ENCODE data around the gene RALGPS1.

Gene RALGPS1

DNA sequence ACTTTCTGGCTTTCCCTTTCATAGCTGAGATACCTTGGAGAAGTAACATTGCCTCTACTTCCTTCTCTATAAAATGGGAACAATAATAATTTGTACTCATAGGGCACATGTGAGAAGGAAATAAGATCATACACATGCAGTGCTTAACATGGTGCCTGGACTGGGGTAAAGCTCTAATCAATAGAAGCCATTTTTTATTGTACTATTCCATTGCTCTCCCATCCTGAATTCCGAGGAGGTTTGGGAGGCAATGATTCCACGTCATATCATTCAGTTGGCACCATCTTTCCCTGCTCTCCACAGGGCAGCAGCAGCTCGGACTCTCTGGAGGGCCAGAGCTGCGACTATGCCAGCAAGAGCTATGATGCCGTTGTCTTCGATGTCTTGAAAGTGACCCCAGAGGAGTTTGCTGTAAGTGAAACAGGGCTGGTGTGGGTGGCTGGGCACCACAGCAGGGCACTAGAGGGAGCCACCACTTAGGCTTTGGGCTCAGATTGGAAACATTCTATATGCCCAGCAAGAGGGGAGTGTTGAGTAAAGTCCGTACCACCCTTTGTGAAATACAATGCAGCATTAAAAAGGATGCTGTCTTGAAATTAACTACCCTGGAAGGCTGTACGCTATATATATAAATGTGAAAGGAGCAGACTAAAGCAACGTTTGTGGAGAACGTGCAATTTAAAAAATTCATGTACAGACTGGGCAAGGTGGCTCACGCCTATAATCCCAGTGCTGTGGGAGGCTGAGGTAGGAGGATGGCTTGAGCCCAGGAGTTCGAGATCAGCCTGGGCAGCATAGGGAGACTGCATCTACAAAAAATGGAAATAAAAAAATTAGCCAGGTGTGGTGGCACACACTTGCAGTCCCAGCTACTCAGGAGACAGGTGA lies 51.2 kb downstream of the RALGPS1 start:
- peak; percentile 100 for TF ChIP-seq MZF1 (tag by site-specific recombination; IDR thresholded peaks at IDR 0.05; ENCODE audit: borderline replicate concordance)
- peak; percentile 60 for TF ChIP-seq ZNF654 (tag by site-specific recombination; IDR thresholded peaks at IDR 0.05; ENCODE audit: low read depth)
- TF ChIP-seq ZNF600 (tag by site-specific recombination; IDR thresholded peaks at IDR 0.05): peak; percentile 54; the same call in 1 of the 2 replicates
- TF ChIP-seq, protein P1, sequence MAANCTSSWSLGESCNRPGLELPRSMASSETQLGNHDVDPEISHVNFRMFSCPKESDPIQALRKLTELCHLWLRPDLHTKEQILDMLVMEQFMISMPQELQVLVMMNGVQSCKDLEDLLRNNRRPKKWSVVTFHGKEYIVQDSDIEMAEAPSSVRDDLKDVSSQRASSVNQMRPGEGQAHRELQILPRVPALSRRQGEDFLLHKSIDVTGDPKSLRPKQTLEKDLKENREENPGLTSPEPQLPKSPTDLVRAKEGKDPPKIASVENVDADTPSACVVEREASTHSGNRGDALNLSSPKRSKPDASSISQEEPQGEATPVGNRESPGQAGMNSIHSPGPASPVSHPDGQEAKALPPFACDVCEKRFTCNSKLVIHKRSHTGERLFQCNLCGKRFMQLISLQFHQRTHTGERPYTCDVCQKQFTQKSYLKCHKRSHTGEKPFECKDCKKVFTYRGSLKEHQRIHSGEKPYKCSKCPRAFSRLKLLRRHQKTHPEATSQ (tag by site-specific recombination; IDR thresholded peaks at IDR 0.05): no peak
- TF ChIP-seq ZFP69B (tag by site-specific recombination; IDR thresholded peaks at IDR 0.05): no peak
- TF ChIP-seq GFI1B (tag by site-specific recombination; IDR thresholded peaks at IDR 0.05): no peak
- TF ChIP-seq, protein P2, sequence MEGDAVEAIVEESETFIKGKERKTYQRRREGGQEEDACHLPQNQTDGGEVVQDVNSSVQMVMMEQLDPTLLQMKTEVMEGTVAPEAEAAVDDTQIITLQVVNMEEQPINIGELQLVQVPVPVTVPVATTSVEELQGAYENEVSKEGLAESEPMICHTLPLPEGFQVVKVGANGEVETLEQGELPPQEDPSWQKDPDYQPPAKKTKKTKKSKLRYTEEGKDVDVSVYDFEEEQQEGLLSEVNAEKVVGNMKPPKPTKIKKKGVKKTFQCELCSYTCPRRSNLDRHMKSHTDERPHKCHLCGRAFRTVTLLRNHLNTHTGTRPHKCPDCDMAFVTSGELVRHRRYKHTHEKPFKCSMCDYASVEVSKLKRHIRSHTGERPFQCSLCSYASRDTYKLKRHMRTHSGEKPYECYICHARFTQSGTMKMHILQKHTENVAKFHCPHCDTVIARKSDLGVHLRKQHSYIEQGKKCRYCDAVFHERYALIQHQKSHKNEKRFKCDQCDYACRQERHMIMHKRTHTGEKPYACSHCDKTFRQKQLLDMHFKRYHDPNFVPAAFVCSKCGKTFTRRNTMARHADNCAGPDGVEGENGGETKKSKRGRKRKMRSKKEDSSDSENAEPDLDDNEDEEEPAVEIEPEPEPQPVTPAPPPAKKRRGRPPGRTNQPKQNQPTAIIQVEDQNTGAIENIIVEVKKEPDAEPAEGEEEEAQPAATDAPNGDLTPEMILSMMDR (tag by site-specific recombination; IDR thresholded peaks at IDR 0.05): peak; percentile 49
- TF ChIP-seq ZNF660 (tag by site-specific recombination; IDR thresholded peaks at IDR 0.05): no peak
- H3K9me3 ChIP-seq (ENCODE audit: control insufficient read depth, insufficient read depth, low read depth, low read length): no peaks in the 10 kb centered on the region
- ChIA-PET POLR2A (no interaction called here), CTCF (interaction anchor here (0.6 to 5.3 kb wide), 27 partner anchors 9 to 464 kb away, joined by 3 to 70 read pairs (median 4); partner anchors contain the start of gene RALGPS1)
- no peak overlapping the region for H3K27ac ChIP-seq (ENCODE audit: extremely low read depth, low read depth, low read length)
- no peaks in the 10 kb centered on the region for H3K4me1 ChIP-seq (ENCODE audit: control insufficient read depth, insufficient read depth, low read length)
- H3K4me3 ChIP-seq (ENCODE audit: low read depth, low read length): no peak overlapping the region
- no peaks in the 10 kb centered on the region for H3K36me3 ChIP-seq (ENCODE audit: control insufficient read depth in 2 of 2, insufficient read depth in 1 of 2, low read length in 2 of 2)

DNA sequence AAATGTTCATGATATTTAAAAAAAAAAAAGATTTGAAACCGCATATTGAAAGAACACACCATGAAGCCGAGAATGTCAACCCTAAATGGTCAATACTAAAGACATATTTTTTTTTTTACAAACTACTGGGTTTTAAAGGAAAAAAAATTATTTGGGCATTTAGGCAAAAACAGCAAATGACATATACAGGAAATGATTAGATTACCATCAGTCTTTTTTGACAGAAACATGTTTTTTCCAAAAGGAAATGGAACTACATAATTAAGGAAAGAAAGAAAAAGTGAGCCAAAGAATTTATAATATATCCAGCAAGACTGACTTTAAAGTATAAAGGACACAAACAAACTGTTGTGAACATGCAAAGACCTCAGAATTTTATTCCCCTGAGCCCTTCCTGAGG lies 56.7 kb downstream of the RALGPS1 start:
- Histone ChIP-seq H3K4me1 (ENCODE audit: control insufficient read depth, insufficient read depth, low read length) (no peaks in the 10 kb centered on the region), H3K36me3 (ENCODE audit: control insufficient read depth in 2 of 2, insufficient read depth in 1 of 2, low read length in 2 of 2) (peaks cover 0 to 2% of the 10 kb centered on the region in 2 experiments; a peak in 1 of 3 replicates), H3K9me3 (ENCODE audit: control insufficient read depth, insufficient read depth, low read depth, low read length) (no peaks in the 10 kb centered on the region), H3K4me3 (ENCODE audit: low read depth, low read length) (no peak overlapping the region), H3K27ac (ENCODE audit: extremely low read depth, low read depth, low read length) (no peak overlapping the region)
- CTCF ChIA-PET: interaction anchor here (1.1 kb wide), 1 partner anchor 227 kb away, joined by 3 read pairs; no protein-coding TSS in a partner anchor
- POLR2A ChIA-PET: no interaction called here
- TF ChIP-seq KLF7 (tag by site-specific recombination; IDR thresholded peaks at IDR 0.05; ENCODE audit: borderline replicate concordance): no peak
- no peak for TF ChIP-seq ZNF221 (tag by site-specific recombination; IDR thresholded peaks at IDR 0.05; ENCODE audit: borderline replicate concordance)

DNA sequence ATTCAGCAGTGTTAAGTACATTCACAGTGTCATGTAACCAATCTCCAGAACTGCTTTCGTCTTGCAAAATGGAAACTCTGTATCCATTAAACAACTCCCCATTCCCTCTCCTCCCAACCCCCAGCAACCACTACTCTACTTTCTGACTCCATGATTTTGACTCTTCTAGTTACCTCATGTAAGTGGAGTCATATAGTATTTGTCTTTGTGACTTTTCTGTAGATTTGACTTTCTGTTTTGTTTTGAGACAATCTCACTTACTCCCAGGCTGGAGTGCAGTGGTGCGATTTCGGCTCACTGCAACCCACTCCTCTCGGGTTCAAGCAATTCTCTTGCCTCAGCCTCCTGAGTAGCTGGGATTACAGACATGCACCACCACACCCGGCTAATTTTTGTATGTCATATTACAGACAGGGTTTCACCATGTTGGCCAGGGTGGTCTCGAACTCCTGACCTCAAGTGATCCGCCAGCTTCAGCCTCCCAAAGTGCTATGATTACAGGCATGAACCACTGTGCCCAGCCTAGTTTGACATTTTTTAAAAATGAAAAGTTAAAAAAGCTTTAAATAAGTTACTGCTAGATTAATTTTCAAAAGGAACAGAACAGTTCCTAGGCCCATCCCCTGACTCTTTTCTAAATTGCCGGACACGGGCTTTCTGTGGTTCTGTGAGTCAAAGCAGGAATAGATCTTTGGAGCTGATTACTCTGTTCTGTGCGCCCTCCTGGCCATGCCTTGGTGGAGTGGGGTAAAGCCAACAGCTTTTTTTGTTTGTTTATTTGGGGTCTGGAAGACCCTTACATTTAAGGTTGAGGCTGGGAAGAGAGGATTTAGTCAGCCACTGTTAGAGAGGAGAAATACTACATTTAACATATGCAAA lies 59.3 kb downstream of the RALGPS1 start:
- ChIA-PET CTCF (interaction anchor here (0.9 kb wide), 1 partner anchor 34 kb away, joined by 3 read pairs; no protein-coding TSS in a partner anchor), POLR2A (no interaction called here)
- H3K4me1 ChIP-seq (ENCODE audit: control insufficient read depth, insufficient read depth, low read length): no peaks in the 10 kb centered on the region
- H3K36me3 ChIP-seq (ENCODE audit: control insufficient read depth in 2 of 2, insufficient read depth in 1 of 2, low read length in 2 of 2): peaks cover 0 to 10% of the 10 kb centered on the region in 2 experiments; a peak in 1 of 3 replicates
- H3K9me3 ChIP-seq (ENCODE audit: control insufficient read depth, insufficient read depth, low read depth, low read length): no peaks in the 10 kb centered on the region
- H3K27ac ChIP-seq (ENCODE audit: extremely low read depth, low read depth, low read length): no peak overlapping the region
- no peak overlapping the region for H3K4me3 ChIP-seq (ENCODE audit: low read depth, low read length)
- TF ChIP-seq ZNF157 (tag by site-specific recombination; IDR thresholded peaks at IDR 0.05) (no peak), ZNF473 (tag by site-specific recombination; IDR thresholded peaks at IDR 0.05) (no peak), ZNF350 (tag by site-specific recombination; IDR thresholded peaks at IDR 0.05) (no peak), KLF16 (tag by site-specific recombination; IDR thresholded peaks at IDR 0.05) (no peak), ZNF677 (tag by site-specific recombination; IDR thresholded peaks at IDR 0.05) (no peak), ZNF510 (tag by site-specific recombination; IDR thresholded peaks at IDR 0.05; ENCODE audit: insufficient replicate concordance) (no peak), KLF10 (tag by site-specific recombination; IDR thresholded peaks at IDR 0.05) (no peak)
